Measurements from ENCODE around the gene KIAA1671. TPM values are rescaled to one million over a fixed set of nuclear protein-coding genes. Genes with fewer than 3 reads are reported as not detected.

KIAA1671 gene
- total and polyA plus RNA-seq, 4 experiments from 2014 or later: 0.04 to 10.2 (median 5.2) TPM

DNA sequence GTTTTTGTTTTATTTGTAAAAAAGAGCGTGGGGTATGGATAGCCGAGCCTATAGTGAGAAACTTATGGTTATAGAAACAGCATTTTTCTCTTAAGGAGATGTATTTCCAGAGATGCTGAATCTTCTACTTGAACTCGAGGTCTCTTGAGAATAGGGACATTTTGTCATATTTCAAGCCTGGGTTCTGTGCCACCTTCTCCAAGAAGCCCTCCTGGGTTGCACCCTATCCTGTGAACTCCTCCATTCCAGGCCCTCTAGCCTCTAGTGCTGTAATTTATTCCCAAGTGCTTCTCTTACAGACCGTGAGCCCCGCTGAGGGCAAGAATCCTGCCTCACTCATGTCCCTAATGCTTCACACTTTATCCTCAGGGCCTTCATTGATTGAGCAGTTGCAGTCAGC lies 108.6 kb downstream of the KIAA1671 start:
- intact Hi-C loops (cut with micrococcal nuclease): loop anchor here (10.0 kb wide), 3 partner anchors 144 to 1614 kb away; no protein-coding TSS in a partner anchor
- H3K4me3 ChIP-seq (ENCODE audit: low read length in 2 of 2): no peak overlapping the region
- Mint-ChIP-seq H3K4me3 (peak overlapping the region in 5 of 8 donors; percentile 17 to 80 (median 68)), H3K27me3 (peaks cover 1 to 2% of the 10 kb centered on the region in 2 donors), H3K4me1 (peaks cover 27 to 58% (median 42%) of the 10 kb centered on the region in 4 donors), H3K36me3 (no peaks in the 10 kb centered on the region), H3K9me3 (no peaks in the 10 kb centered on the region), H3K27ac (peak overlapping the region; percentile 61 to 100 (median 85))
- DNase-seq: no peak
- H3K27me3 ChIP-seq (ENCODE audit: insufficient read depth, low read length): no peaks in the 10 kb centered on the region
- peaks cover 46% of the 10 kb centered on the region for H3K4me1 ChIP-seq (ENCODE audit: insufficient read depth, low read length)
- H3K9me3 ChIP-seq (ENCODE audit: control insufficient read depth in 1 of 2, low read length in 2 of 2): no peaks in the 10 kb centered on the region
- ChIA-PET POLR2A (ENCODE audit: partially characterized antibody) (interaction anchor here (0.7 to 4.1 kb wide), 7 partner anchors 9 to 112 kb away, joined by 3 to 40 read pairs (median 11); no protein-coding TSS in a partner anchor), CTCF (ENCODE audit: partially characterized antibody) (interaction anchor here (0.6 to 4.7 kb wide), 11 partner anchors 8 to 110 kb away, joined by 3 to 33 read pairs (median 5); no protein-coding TSS in a partner anchor)
- H3K27ac ChIP-seq (ENCODE audit: low read depth, low read length): peak overlapping the region; percentile 14
- H3K36me3 ChIP-seq (ENCODE audit: insufficient read depth, low read length): no peaks in the 10 kb centered on the region

DNA sequence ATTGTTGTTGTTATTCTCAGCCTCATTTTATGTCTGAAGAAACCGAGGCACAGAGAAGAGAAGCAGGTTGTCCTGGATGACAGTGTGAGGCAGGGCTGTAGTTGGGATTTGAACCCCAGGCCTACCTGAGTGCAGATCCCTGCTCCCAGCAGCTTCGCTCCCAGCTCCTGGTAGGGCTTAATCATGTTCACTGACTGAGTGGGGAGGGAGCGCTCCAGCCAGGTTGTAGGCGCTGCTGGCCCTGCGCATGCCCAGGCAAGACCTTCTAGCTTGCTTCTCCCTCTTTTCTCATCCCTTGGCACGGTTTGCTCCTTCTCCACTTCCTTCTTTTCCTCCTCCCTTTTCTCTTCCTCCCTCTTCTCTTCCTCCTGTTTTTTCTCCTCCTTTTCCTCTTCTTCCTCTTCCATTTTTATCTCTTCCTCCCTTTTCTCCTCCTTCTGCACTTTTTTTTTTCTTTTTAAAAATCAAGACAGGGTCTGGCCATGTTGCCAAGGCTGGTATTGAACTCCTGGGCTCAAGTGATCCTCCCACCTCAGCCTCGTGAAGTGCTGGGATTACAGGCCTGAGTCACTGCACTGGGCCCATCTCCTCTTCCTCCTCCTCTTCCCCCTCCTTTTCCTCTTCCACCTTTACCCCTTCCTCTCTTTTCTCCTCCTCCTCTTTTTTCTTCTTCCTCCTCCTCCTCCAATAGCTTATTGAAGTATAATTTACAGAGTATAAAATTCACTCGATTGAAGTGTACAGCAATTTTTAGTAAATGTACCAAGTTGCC lies 109.3 kb downstream of the KIAA1671 start:
- no peak for DNase-seq
- Histone ChIP-seq H3K27me3 (ENCODE audit: insufficient read depth, low read length) (no peaks in the 10 kb centered on the region), H3K4me3 (ENCODE audit: low read length in 2 of 2) (peak overlapping the region in 1 of 2 donors; percentile 17), H3K36me3 (ENCODE audit: insufficient read depth, low read length) (no peaks in the 10 kb centered on the region), H3K4me1 (ENCODE audit: insufficient read depth, low read length) (peaks cover 53% of the 10 kb centered on the region), H3K9me3 (ENCODE audit: control insufficient read depth in 1 of 2, low read length in 2 of 2) (no peaks in the 10 kb centered on the region), H3K27ac (ENCODE audit: low read depth, low read length) (peak overlapping the region; percentile 14)
- ChIA-PET POLR2A (ENCODE audit: partially characterized antibody) (interaction anchor here (0.7 to 4.1 kb wide), 7 partner anchors 8 to 111 kb away, joined by 3 to 40 read pairs (median 11); no protein-coding TSS in a partner anchor), CTCF (ENCODE audit: partially characterized antibody) (interaction anchor here (1.0 to 4.7 kb wide), 9 partner anchors 8 to 110 kb away, joined by 3 to 33 read pairs (median 7); no protein-coding TSS in a partner anchor)
- H3K27ac Mint-ChIP-seq: peak overlapping the region; percentile 83 to 100 (median 92)
- peak overlapping the region; percentile 53 to 93 (median 80) for H3K4me3 Mint-ChIP-seq
- intact Hi-C loops (cut with micrococcal nuclease): loop anchor here (1.0 to 10.0 kb wide), 4 partner anchors 50 to 1613 kb away; no protein-coding TSS in a partner anchor
- H3K4me1 Mint-ChIP-seq: peaks cover 32 to 65% (median 47%) of the 10 kb centered on the region in 4 donors
- H3K36me3 Mint-ChIP-seq: no peaks in the 10 kb centered on the region
- peaks cover 1 to 2% of the 10 kb centered on the region in 2 donors for H3K27me3 Mint-ChIP-seq
- no peaks in the 10 kb centered on the region for H3K9me3 Mint-ChIP-seq

DNA sequence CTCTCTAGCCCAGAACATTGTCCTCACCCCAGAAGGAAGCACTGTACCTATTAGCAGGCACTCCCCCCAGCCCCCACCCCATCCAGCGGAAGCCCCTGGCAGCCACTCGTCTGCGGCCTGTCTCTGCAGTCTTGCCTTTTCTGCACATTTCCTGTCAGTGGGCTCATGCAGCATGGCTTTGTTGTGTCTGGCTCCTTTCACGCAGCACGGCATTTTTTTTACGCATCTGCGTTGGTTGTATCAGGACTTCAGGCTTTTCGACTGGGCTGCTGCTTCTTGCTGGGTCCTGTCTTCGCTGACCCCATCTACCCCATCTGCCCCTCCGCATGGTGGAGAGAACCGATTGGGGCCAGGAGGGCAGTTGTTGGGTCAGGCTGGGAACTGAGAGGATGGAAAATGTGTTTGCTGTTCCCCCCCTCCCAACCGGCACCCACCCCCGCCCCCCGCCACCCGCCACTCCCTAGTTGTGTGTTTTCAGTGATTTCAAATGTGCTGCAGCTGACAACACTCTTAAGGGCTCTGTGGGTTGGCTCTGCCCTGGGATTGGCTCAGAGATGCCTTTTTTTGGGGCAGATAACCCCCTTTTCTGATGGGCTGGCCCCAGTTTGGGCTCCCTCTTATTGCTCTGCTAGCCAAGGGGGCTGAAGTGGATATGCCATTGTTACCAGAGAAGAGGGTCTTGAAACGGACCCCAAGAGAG lies 110.0 kb downstream of the KIAA1671 start:
- POLR2A ChIA-PET (ENCODE audit: partially characterized antibody): interaction anchor here (1.9 to 4.1 kb wide), 5 partner anchors 7 to 49 kb away, joined by 10 to 40 read pairs (median 16); no protein-coding TSS in a partner anchor
- peak overlapping the region; percentile 14 to 17 for H3K4me3 ChIP-seq (ENCODE audit: low read length in 2 of 2)
- H3K27ac ChIP-seq (ENCODE audit: low read depth, low read length): peak overlapping the region; percentile 16
- DNase-seq: peak; percentile 75 to 91 (median 78)
- peaks cover 60% of the 10 kb centered on the region for H3K4me1 ChIP-seq (ENCODE audit: insufficient read depth, low read length)
- H3K36me3 Mint-ChIP-seq: no peaks in the 10 kb centered on the region
- H3K4me3 Mint-ChIP-seq: peak overlapping the region; percentile 53 to 93 (median 80)
- CTCF ChIA-PET (ENCODE audit: partially characterized antibody): interaction anchor here (1.0 to 4.7 kb wide), 10 partner anchors 8 to 109 kb away, joined by 3 to 33 read pairs (median 6); no protein-coding TSS in a partner anchor
- peaks cover 1 to 2% of the 10 kb centered on the region in 2 donors for H3K27me3 Mint-ChIP-seq
- intact Hi-C loops (cut with micrococcal nuclease): loop anchor here (1.0 to 10.0 kb wide), 4 partner anchors 49 to 1612 kb away; no protein-coding TSS in a partner anchor
- no peaks in the 10 kb centered on the region for H3K36me3 ChIP-seq (ENCODE audit: insufficient read depth, low read length)
- H3K9me3 Mint-ChIP-seq: no peaks in the 10 kb centered on the region
- peak overlapping the region; percentile 62 to 100 (median 92) for H3K27ac Mint-ChIP-seq
- H3K9me3 ChIP-seq (ENCODE audit: control insufficient read depth in 1 of 2, low read length in 2 of 2): no peaks in the 10 kb centered on the region
- peaks cover 32 to 67% (median 50%) of the 10 kb centered on the region in 4 donors for H3K4me1 Mint-ChIP-seq
- no peaks in the 10 kb centered on the region for H3K27me3 ChIP-seq (ENCODE audit: insufficient read depth, low read length)

DNA sequence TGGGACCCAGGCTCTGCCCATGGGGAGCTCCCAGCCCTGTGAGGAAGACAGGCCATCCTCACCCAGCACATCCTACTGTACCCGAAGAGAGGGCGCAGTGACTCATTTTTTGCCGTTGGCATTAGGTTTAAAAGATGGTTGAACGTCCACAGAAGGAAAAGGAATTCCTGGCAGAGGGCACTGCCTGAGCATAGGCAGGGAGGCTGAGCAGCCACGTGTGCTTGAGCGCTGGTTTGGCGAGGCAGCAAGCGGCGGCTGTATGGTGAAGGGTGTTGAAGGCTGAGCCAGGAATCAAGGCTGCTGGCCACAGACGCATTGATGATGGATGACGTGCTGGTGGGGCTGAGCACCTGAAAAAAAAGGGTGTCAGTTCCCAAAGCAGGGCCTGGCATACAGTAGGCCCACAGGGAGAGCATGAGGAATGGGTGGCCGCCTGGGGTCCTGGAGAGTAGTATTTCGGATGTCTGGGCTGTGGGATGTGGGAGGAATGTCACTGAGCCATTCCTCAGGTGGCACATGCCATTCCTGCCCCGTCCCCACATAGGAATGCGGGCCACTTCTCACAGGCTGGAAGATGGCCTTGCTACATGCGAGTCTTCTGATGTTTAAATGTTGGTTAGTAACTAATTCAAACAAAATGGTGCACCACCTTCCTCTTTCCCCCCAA lies 112.5 kb downstream of the KIAA1671 start:
- Mint-ChIP-seq H3K36me3 (no peaks in the 10 kb centered on the region), H3K4me3 (peak overlapping the region in 2 of 8 donors; percentile 39 to 46), H3K9me3 (no peaks in the 10 kb centered on the region), H3K27ac (peak overlapping the region in 4 of 7 donors; percentile 13 to 72 (median 57)), H3K27me3 (peaks cover 0 to 2% of the 10 kb centered on the region in 2 donors), H3K4me1 (peaks cover 48 to 92% (median 73%) of the 10 kb centered on the region in 4 donors)
- Histone ChIP-seq H3K27me3 (ENCODE audit: insufficient read depth, low read length) (no peaks in the 10 kb centered on the region), H3K4me1 (ENCODE audit: insufficient read depth, low read length) (peaks cover 82% of the 10 kb centered on the region), H3K27ac (ENCODE audit: low read depth, low read length) (no peak overlapping the region), H3K4me3 (ENCODE audit: low read length in 2 of 2) (no peak overlapping the region), H3K36me3 (ENCODE audit: insufficient read depth, low read length) (no peaks in the 10 kb centered on the region), H3K9me3 (ENCODE audit: control insufficient read depth in 1 of 2, low read length in 2 of 2) (no peaks in the 10 kb centered on the region)
- DNase-seq: no peak
- CTCF ChIA-PET (ENCODE audit: partially characterized antibody): interaction anchor here (0.6 kb wide), 1 partner anchor 16 kb away, joined by 3 read pairs; no protein-coding TSS in a partner anchor
- intact Hi-C loops (cut with micrococcal nuclease): loop anchor here (10.0 kb wide), 3 partner anchors 140 to 1610 kb away; no protein-coding TSS in a partner anchor
- POLR2A ChIA-PET (ENCODE audit: partially characterized antibody): no interaction called here

DNA sequence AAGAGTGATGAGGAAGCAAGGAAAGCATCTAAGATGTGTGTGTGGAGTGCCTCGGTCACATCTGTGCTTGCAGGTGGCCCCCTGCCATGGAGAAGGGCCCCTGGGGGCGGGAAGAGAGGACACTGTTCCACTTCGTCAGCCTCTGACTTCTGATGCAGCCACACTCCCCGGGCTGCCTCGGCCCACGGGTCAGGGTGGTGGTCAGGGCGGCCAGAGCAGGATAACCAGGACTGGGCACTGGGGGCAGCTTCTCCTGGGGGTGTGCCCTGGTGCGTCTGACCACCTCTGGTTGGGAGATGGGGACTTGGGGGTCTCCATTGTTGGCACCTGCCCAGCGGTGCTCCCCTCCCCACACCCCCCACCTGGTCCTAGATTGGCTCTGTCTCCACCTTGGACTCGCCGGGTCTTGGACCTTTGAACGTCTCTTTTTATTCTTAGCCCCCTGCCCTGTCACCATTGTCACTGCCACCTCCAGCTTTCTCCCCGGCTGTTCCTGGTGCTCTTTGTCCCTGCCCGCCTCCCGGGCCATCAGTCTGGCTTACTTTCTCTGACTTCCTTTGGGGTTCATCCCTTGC lies 114.4 kb downstream of the KIAA1671 start:
- DNase-seq: no peak
- ChIA-PET CTCF (ENCODE audit: partially characterized antibody) (interaction anchor here (1.4 kb wide), 1 partner anchor 15 kb away, joined by 5 read pairs; no protein-coding TSS in a partner anchor), POLR2A (ENCODE audit: partially characterized antibody) (interaction anchor here (1.3 to 2.0 kb wide), 3 partner anchors 9 to 14 kb away, joined by 5 to 7 read pairs (median 6); no protein-coding TSS in a partner anchor)
- no peaks in the 10 kb centered on the region for H3K27me3 Mint-ChIP-seq
- H3K4me1 ChIP-seq (ENCODE audit: insufficient read depth, low read length): peaks cover 84% of the 10 kb centered on the region
- no peaks in the 10 kb centered on the region for H3K27me3 ChIP-seq (ENCODE audit: insufficient read depth, low read length)
- H3K4me3 ChIP-seq (ENCODE audit: low read length in 2 of 2): peak overlapping the region in 1 of 2 donors; percentile 1
- H3K36me3 Mint-ChIP-seq: no peaks in the 10 kb centered on the region
- H3K4me3 Mint-ChIP-seq: peak overlapping the region in 6 of 8 donors; percentile 12 to 95 (median 86)
- H3K36me3 ChIP-seq (ENCODE audit: insufficient read depth, low read length): no peaks in the 10 kb centered on the region
- H3K4me1 Mint-ChIP-seq: peaks cover 58 to 92% (median 78%) of the 10 kb centered on the region in 4 donors
- no peaks in the 10 kb centered on the region for H3K9me3 Mint-ChIP-seq
- intact Hi-C loops (cut with micrococcal nuclease): loop anchor here (10.0 kb wide), 3 partner anchors 138 to 1608 kb away; no protein-coding TSS in a partner anchor
- H3K9me3 ChIP-seq (ENCODE audit: control insufficient read depth in 1 of 2, low read length in 2 of 2): no peaks in the 10 kb centered on the region
- H3K27ac ChIP-seq (ENCODE audit: low read depth, low read length): peak overlapping the region; percentile 77
- H3K27ac Mint-ChIP-seq: peak overlapping the region; percentile 95 to 99 (median 97)

All from CD4-positive, alpha-beta memory T cell (primary cell).